Left renal cortex interstitium (tissue), 4 donors: ENCODE results near the gene HOXC6. TPM values are rescaled to one million over a fixed set of nuclear protein-coding genes. Genes with fewer than 3 reads are reported as not detected.

Experiments used
- DNase-seq, 4 donors: peaks; one replicate each; pipeline ENCODE4 v3.0.0-alpha.2; 2013; ENCODE audit warnings: low read depth in 4 of 4, low spot score in 2 of 4, missing footprints in 1 of 4
- polyA plus RNA-seq, 4 donors: library from polyadenylated mRNA; unstranded; fragments of 120-200 nt; gene quantifications; one replicate each; pipeline ENCODE4 v1.2.1, GENCODE V29; 2013; ENCODE audit not compliant: insufficient read length in 4 of 4

Gene HOXC6
- polyA plus RNA-seq, 4 donors, result 23.8 to 49.8 (median 39.7) TPM

- DNase-seq, result peak in 1 of 4 donors; percentile 53
Observed at GRCh38 chr12:53989227-53990113, 38.8 kb upstream of the HOXC6 start.

- no peak for DNase-seq
Observed at GRCh38 chr12:53990311-53991076, 37.7 kb upstream of the HOXC6 start.

DNA sequence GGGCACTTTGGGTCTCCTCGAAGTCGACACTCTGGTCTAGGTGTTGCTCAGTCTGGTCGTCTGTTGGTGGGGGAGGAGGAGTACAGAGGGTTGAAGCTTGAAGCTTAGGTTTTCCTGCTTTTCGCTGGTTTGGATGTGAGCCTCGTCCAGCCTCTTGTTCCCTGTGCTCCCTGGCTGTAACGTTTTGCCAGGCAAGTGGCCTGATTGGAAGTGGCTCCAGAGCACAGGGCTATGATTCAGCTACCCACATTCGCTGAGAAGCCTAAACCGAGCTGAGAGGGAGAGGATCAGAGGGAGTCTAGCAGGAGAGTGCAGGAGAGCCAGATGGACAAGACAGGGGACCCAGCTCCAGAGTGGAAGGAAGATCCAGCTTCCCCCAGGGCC lies 37.2 kb upstream of the HOXC6 start:
- DNase-seq, result no peak

DNA sequence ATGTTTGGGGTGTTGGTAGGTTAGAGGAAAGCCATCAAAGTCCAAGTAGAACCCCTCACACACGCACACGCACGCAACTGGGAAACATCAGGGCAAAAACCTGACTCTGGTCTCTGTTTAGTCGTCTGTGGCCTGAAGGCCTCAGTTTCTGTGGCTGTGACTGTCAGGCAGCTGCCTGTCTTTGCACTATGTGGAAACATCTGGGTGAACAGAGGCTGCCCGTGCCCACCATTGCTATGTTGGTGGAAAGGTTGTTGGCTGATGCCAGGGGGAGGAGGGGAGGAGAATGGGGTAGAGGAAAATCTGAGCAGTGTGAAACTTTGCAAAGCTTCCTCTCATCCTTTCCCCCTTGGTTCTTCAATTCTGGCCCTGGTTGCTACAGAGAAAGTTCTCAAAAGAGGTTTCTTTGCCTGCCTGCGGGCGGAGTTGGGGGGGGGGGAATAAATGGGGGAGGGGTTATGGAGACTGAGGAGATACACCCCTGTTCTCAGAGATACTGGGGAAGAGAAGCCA lies 35.8 kb upstream of the HOXC6 start:
- DNase-seq, result no peak

- DNase-seq, result no peak
Observed at GRCh38 chr12:53993162-53994008, 34.9 kb upstream of the HOXC6 start.

DNA sequence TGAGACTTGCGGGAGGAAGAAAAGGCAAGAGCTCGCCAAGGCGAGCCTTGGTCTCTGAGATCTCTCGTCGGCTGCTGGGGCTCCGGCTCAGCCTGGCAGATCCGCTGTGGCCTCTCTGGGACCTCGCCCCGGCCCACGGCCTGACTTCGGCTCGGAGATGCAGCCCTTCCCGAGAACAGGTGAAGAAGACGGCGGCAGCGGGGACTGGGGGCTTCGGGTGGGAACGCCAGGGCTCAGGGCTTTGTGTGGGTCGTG lies 34.3 kb upstream of the HOXC6 start:
- DNase-seq, result no peak

DNA sequence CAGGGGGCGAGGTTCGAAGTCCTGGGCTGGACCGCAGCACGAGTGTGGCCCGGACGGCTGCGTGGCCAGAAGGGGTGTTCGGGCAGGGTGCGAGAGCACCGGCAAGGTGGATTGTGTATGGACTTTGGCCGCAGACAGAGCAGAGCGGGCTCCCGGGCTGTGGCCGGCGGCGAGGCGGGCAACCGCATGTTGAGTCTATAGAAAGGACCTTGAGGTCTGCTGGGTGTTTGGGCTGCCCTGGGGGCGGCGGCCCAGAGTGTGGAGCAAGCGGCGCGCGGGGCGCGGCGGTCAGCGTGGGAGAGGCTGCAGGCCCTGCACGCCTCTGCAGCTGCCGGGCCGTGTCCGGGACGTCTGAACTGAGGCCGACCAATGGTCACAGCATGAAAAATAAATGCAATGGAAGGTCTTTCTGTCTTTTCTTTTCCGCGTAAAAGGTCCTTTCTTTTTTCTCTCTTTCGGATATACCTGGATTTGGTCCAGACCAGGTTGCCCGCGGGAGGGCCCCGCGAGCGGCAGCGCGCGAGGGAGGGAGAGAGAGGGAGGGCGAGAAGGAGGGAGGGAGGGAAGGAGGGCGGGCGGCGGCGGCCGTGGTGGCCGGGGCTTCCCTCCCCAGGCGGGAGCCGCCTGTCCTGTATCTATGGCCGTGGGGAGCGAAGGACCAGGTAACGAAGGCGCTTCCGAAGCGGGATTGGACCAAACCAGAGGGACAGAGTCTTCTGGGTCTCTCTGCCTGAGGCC lies 33.8 kb upstream of the HOXC6 start:
- DNase-seq, result no peak

DNA sequence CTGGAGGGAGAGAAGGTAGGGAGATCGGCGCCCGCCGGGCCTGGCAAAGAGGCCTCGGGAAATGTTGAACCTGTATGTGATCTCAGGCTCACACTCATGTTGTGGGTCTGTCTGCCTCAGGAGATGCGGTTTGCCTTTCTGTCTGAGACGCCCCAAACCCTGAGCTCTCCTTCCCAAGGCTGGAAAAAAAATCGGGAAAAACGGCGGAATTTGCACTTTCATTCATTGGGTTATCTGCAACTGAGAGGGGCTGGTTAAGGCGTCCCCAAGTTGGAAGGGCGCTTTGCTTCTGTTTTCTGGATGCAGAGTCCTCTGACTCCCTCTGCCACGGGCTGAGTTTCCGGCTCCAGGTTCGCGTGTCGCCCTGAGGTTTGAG lies 33.2 kb upstream of the HOXC6 start:
- no peak for DNase-seq

DNA sequence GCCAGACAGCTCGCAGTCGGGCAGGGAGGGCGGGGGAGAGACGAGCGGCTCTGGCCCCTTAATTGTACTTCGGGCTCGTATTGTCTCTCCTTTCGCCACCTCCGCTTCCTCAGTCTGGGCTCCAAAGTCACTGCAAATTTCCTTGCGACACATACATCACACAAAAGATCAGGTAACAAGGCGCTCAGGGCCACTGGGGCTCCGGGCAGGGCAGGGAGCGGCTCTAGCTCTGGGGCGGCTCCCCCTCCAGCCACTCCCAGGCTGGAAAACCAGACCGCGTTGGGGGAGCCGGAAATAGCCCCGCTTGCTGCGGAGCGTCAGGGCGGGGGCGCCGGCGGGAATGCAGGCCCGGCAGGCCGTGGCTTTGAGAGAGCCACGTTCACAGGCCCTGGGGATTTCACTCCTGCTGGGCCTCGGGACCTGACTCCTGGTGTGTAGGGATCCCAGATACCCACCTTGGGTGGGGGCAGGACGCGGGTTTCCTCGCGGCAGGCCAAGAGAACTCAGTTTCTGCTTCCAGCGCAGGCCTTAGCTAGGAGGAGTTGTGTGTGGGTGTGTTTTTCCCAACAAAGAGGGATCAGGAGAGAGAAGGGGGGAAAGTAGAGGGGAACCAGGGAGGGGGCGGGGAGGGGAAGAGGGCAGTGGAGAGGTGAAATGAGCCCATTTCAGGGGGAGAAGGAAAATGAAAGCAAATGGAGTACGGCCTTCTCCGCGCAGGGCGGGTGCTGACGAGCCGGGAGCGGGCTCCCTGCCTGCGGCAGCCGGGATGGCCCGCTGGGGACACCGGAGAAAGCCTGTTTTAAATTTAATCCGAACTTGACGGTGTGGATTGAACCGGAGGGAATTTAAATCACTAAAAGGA lies 32.6 kb upstream of the HOXC6 start:
- DNase-seq, result no peak

- no peak for DNase-seq
Observed at GRCh38 chr12:53996240-53997203, 31.7 kb upstream of the HOXC6 start.

DNA sequence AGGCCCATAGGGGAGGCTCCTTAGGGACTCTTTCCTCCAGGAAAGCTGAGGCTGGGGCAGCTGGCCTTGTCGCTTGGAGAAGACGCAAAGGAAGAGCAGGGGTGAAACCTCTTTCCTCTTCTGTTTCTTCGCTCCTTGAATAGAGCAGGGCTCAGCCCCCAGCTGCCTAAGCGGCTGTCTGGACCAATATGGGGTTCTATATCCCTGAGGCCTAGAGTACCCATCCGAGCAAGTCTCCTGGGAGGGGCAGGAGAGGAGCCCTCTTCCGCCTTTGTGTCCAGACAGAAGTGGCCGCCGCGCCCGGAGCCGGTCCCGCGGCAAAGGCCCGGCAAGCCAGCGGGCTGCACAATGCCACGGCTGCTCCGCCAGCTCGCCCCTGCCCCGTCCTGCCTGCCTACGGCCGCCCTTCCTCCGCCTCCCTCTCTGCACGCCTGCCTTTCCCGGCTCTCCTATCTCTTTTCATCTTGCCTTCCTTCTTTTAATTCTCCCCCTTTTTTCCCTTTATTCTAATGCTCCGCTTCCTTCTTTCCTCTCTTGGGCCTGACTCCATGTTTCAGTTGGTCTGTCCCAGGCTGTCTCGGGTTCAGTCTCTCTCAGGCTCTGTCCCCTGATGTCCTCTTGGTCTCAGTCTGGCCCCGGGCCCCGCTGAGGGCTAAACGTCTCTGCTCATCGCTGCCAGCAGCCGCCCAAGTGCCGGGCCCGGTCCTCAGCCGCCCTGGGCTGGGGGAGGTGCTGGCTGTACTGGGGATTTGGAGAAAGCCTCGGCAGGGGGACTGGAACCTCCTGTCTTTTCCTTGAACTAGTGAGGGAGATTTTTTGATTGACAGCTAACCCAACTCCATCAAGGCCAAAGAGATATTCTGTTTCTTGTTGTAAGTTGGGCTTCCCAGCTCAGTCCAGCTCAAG lies 30.8 kb upstream of the HOXC6 start:
- DNase-seq, result no peak

GRCh38 chr12:53998110-53998899 lies 29.9 kb upstream of the HOXC6 start:
- DNase-seq, result no peak

- DNase-seq, result no peak
Observed at GRCh38 chr12:53998900-53999236, 29.4 kb upstream of the HOXC6 start.

DNA sequence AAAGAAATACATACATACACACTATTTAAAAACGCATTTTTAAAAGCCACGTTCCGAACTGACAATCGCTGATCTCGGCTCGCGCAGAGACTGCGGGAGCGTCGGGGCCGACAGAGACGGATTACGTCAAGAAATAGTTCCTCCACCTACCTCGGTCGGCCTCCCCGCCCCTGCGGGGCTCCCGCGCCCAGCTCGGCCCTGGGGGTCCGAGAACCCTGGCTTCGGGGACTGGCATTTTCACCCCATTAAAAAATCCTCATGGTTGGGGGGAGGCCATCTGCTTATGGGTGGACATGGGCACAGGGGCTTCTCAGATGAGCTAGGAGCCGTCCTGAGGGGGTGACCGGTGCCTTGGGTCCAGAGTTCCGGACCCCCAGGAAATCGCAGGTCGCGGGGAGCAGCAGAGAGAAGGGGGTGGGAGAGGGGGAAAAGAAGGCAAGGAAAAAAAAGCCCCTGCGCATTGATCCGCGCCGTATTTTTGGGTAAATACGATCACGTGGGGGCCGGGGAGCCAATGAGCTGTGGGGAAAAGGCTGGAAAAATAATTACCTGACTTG lies 28.6 kb upstream of the HOXC6 start:
- peak in 1 of 4 donors; percentile 78 for DNase-seq

- DNase-seq, result no peak
Observed at GRCh38 chr12:54000116-54001114, 27.8 kb upstream of the HOXC6 start, which contains the start of gene HOXC9. TSS of gene HOXC9 (plus strand) at chr12:54000161. CDS start at chr12:54000189, 28 bp downstream.
